NCI-H345 treated with DMSO at 0.1 percent for 48 hours (cell line): ENCODE measurements around the gene XRCC3.
"Not testable (repeated sequence)": the region's sequence is repeated elsewhere in the genome, so short reads cannot be mapped to it uniquely, and the experiment has no call there.

ENCODE experiments used
- DNase-seq: peaks from one replicate; lab custom pipeline; 2025; ENCODE audit not compliant: unreplicated experiment; lab: John Stamatoyannopoulos, UW

Gene XRCC3

DNA sequence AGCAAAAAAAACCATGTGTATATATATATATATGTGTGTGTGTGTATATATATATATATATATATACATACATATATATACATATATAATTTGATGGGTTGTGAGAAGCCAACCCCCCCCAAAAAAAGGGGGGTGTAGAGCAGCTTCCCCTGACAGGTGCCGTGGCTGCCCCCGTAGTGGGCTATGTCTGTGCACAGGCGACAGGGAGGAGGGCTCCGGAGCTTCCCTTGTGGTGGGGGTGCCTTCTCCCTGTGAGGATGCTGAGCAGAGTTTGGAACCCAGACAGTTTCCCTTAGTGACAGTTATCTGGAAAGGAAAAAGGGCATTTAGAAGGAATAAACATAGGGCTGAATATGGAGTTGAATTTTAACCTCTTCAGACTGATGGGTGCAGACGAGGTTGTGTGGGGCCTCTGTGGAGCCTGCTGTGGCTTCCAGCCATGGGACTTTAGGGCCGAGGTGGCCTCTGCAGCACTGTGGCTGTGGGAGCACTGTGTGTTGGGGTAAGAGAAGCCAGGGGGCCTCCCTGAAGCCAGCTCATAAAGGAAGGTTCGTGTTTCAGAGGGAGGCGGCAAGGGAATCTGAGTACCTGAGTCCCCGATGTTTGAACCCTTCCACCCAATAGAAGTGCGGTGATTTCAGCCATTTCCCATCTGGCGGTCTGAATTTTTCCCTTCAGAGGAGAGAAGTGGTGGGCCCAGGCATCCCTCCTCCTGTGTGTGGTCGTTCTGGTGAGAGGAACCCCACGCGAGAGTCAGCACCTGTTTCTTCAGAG is 19.8 kb downstream of the XRCC3 start:
- DNase-seq: no peak

DNA sequence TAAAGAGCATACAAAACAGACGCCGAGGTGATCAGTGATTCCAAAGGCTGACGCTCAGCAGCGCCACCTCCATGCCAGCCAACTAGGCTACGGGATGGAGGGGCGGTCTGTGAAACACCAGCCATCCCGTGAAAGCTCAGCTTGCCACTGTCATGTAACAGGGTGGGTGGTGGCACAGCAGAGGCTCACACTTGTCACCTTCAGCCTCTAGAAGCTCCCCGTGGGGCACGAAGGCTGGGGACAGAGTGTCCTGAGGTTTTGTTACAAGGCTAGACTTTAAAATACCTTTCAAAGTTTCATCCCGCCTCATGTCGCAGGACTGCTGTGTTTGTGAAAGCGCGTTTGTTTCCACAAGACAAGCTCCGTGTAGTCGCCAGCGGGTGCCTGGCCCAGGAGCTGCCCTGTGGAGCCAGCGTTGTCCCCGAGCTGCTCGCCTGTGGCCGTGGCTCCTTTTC is 20.7 kb downstream of the XRCC3 start:
- DNase-seq: no peak

DNA sequence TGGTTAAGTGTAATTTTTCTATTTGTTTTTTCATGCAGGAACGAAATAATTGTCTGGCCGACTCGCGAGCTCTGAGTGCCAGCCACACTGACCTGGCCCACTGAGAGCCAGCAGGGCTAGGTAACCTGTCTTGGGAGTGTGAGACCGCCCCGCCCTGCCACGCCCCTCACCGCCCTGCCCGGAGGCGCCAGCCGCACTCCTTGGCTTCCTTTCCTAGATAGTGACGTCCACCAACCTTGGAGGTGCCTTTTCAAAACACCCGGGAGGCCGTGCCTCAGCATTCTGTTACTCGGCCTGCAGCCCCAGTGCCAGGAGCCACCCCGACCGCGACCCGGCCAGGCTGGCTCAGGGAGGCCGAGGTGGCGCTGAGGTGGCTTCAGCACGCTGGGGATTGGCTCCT is 21.7 kb downstream of the XRCC3 start:
- no peak for DNase-seq

- no peak for DNase-seq
These were observed 22.4 kb downstream of the XRCC3 start for GRCh38 chr14:103692871-103693270.

DNA sequence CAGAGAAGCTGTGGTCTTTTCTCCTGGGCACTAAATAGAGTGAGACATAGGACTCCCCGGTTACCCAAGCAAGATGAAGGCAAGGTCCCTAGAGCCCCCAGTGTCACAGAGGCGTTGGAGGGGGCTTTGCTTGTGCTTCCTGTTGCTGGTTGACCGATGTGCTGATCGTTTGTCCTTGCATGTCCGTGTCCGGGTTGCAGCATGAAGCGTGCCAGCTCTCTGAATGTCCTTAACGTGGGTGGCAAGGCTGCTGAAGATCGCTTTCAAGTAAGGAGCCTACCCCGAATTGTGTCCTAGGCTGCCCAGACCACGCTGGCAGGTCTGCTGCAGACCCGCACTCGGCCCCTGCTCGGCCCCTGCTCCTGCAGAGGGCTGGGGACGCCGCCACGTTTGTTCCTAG is 23.1 kb downstream of the XRCC3 start:
- DNase-seq: no peak

GRCh38 chr14:103691655-103692054 is 23.6 kb downstream of the XRCC3 start:
- DNase-seq: not testable (repeated sequence)

GRCh38 chr14:103690332-103690731 is 24.9 kb downstream of the XRCC3 start:
- DNase-seq: no peak

DNA sequence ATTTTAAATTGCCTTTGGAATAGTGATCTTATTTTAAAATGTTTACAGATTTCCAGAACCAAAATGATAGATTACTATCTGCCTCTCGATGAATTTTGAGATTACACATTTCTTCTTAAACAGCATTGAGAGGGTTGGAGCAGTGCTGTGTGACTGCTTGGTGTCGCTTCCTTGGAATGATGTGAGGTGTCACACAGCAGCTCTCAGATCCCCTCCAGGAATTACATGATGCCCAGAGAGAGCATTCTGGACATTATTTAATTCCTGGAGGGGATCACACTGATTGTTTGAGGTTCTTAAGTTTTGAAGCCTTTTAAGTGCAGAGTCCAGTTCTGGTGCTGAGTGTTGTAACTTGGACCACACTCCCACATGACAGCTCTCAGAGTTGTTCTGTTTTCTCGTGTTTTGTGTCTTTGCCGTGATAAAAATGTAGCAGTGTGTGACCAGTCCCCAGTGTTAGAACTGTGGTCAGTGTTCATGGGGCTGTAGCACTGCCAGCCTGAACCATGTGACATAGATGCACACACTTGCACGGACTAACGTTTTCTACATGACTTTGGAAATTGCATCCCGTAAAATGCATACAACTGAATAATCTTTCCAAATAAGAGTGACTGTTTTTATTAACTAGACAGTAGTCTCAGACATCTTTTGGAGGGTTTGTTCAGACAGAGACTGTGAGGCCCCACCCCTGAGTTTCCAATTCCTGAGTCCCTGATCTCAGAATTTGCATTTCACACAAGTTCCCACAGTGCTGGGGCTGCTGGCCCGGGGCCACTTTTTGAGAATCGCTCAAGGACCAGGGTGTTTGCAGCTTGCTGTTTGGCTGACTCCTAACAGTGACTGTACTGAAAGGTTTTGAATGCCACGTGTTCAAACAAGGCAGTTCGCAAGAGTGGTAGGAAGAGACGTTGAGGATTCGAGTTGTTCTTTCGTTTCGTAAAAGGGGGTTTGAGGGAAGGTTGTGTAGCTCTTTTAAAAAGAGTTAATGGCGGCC is 26.0 kb downstream of the XRCC3 start:
- no peak for DNase-seq

DNA sequence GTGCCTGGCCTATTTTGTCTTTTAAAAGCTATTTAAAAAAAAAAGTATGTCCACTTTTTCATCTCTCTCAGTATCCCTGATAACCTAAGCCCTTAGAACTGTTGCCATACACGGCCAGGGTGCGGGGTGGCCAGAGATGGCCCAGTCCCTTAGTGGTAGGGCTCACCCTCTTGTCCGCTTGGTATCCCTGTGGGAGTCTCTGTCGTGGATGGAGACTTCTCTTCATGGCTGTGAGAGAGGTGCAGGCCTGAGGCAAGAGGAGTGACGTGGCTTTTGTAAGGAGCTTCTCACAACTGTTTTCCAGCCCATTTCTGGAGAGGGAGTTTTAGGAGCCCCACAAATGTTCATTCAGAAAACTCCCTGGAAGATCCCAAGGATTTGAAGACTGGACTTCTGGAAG is 26.8 kb downstream of the XRCC3 start:
- DNase-seq: no peak

- DNase-seq: no peak
These were observed 27.5 kb downstream of the XRCC3 start for GRCh38 chr14:103687712-103688111.

GRCh38 chr14:103686831-103687485 is 28.3 kb downstream of the XRCC3 start:
- no peak for DNase-seq

GRCh38 chr14:103685276-103686211 is 29.7 kb downstream of the XRCC3 start:
- no peak for DNase-seq

- DNase-seq: no peak
These were observed 30.4 kb downstream of the XRCC3 start for GRCh38 chr14:103684871-103685270.

DNA sequence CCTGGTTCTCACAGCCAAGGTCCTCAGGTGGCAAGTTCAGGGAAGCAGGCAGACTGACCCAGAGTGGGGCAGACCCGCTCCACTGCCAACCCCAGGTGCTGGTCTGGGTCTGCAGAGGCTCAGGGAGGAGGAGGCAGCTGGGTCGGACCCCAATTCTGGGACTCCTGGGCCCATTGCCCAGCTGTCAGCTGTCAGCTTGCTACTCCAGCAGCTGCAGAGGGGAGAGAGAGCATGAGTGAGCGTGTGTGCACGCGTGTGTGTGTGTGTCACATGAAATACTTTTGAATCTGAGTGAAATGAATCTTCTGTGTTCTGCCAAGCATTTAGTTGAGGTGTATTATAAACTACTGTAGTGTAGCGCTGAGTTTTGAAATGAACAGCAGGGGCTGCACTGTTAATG is 30.8 kb downstream of the XRCC3 start:
- no peak for DNase-seq

GRCh38 chr14:103683139-103683538 is 32.1 kb downstream of the XRCC3 start:
- no peak for DNase-seq

DNA sequence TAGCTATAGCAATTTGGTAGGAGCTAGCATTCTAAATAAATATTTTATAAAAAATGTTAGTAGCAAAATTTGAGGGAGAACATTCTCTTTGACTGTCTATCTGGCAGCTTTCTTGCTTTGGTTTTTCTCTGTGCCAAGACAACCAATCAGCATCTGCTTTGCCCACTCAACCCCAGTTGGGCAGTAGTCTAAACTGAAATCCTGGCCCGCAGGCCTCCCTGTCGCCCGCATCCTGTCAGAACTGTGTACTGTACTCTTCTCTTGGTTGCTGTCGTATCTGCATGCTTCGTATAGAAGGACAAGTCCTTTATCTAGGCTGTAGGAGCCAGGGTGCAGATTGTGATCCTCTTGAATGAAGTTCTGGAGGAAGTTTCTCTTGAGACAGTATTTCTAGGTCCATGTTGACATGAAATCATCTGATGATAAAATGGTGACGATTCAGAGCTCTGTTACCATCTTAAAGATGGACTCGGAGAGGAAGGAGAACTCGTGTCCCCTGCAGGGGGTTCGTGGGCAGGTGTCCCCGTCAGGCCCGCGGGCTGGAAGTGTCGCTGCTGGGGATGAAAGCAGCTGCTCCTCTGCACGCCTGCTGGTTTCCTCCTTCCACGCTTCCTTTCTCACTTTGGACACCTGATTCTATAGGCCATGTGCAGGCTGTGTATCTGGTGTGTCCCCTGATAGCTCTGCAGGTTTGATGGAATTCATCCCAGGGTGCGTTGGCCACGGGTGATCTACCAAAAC is 34.6 kb downstream of the XRCC3 start:
- DNase-seq: no peak

- DNase-seq: no peak
These were observed 35.9 kb downstream of the XRCC3 start for GRCh38 chr14:103679351-103679750.

- DNase-seq: no peak
These were observed 38.2 kb downstream of the XRCC3 start for GRCh38 chr14:103676881-103677675.

- no peak for DNase-seq
These were observed 39.3 kb downstream of the XRCC3 start for GRCh38 chr14:103675957-103676356.
